Fibroblast of pulmonary artery (primary cell): ENCODE data around the gene SLC26A4.

Experiments
- DNase-seq: peaks from one replicate; pipeline ENCODE4 v3.0.0-alpha.2; 2010; ENCODE audit warnings: low read depth
- H3K4me3 ChIP-seq: replicated peaks from 2 replicates; pipeline ENCODE4 v1.5.1; 2011; ENCODE audit warnings: low read depth, mild to moderate bottlenecking, control low read depth, low read length, moderate library complexity
- TF ChIP-seq, protein P1 (sequence below): IDR thresholded peaks from 2 replicates; pipeline ENCODE4 v1.5.1; 2011; ENCODE audit warnings: mild to moderate bottlenecking, control low read depth, low read length, inconsistent platforms; ENCODE audit errors: missing control alignments

SLC26A4 gene

DNA sequence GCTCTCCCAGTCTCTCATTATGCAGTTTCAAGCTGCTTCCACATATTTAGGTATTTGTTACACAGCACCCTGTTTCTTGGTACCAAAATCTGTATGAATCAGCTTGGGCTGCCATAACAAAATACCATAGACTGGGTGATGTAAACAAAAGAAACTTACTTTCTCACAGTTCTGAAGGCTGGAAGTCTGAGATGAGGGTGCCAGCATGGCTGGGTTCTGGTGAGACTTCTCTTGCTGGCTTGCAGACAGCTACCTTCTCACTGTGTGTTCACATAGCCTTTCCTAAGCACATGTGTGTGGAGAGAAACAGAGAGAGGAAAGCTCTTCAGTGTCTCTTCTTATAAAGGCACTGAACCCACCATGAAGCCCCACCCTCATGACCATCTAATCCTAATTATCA, 67.6 kb downstream of the SLC26A4 start:
- no peak overlapping the region for H3K4me3 ChIP-seq
- no peak for DNase-seq
- TF ChIP-seq, protein P1, sequence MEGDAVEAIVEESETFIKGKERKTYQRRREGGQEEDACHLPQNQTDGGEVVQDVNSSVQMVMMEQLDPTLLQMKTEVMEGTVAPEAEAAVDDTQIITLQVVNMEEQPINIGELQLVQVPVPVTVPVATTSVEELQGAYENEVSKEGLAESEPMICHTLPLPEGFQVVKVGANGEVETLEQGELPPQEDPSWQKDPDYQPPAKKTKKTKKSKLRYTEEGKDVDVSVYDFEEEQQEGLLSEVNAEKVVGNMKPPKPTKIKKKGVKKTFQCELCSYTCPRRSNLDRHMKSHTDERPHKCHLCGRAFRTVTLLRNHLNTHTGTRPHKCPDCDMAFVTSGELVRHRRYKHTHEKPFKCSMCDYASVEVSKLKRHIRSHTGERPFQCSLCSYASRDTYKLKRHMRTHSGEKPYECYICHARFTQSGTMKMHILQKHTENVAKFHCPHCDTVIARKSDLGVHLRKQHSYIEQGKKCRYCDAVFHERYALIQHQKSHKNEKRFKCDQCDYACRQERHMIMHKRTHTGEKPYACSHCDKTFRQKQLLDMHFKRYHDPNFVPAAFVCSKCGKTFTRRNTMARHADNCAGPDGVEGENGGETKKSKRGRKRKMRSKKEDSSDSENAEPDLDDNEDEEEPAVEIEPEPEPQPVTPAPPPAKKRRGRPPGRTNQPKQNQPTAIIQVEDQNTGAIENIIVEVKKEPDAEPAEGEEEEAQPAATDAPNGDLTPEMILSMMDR: no peak

DNA sequence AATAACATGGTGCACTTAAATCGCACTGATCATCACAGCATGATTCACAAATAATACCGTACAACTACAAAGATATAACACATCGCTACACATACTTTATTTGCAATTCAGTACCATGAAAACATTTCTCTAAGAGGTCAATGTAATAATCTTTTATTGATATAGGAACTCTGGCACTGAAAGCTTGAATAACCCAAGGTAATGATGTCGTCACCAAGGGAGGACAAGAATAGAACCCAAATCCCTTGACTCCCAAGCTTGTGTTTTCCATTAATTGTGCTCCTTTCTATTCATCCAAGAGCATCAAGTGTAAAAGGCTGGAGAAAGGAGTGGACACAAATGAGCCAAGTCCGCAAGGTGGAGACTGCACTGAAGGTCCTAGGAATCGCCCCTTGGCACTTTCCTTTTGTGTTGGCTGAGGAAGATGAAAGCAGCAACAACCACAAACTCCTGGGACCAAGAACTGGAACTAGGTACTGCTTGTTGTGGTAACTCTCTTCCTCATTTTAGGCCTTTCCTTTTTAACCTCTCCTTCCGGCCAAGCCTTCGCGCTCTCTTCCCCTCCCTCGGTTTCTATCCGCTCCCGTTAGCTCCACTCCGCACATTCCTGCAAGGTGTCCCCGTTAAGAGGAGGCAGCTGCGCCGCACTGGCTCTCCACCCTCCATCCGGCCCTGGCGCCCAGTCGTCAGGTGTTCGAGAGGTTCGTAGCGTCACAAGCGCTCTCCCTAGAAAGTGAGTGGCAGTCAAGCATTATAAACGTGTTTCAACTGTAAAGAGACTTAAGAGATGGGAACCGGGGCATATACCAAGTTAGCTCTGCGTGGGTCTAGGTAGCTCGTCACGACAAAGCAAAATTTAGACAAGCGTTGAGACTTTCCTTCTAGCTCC, 82.3 kb downstream of the SLC26A4 start:
- no peak for DNase-seq
- TF ChIP-seq, protein P1: no peak
- peak overlapping the region; percentile 81 for H3K4me3 ChIP-seq

DNA sequence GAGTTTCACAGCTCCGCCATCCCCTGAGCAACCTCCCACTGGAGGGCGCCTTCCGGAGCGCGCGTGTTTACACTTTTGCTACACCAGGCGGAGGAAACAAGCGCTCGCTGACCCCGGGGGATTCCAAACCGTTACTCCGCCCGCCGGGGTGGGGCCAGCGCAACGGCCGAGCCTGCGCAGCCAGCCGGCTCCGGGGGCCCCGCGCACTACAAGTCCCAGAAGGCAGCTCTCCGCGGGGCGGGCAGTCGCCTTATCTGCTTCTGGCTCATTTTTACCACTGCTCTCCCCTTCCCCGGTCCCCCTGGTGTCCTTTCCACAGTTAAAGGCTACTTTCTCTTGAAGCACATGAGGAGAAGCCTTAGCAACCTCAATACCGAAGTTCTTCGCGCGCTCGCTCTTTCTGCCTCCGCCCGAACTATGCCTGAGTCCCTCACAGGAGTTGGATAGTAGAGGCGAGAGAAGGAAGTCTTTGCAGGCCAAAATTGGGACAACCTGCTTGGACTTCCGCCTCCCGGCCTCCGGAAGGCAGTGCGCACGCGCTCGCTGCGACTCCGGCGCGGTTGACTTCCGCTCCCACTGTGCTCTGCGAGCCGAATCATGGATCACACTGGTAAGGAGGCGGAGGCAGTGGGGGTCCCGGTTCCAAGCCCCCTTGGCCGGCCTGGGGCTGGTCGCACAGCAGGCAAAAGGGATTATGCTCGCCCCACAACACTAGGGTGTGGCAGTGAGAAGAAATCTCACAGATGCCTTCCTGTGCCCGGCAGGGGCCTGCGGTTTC, 83.1 kb downstream of the SLC26A4 start, which contains the start of gene CBLL1:
Gene CBLL1 (plus strand): TSS at position 576 of the 778 bp plus-strand sequence. CDS start 22 bp downstream, at position 598.
- peak; percentile 97 for DNase-seq
- TF ChIP-seq, protein P1: peak; percentile 71
- peak within 1 kb of the TSS; percentile 81 for H3K4me3 ChIP-seq

DNA sequence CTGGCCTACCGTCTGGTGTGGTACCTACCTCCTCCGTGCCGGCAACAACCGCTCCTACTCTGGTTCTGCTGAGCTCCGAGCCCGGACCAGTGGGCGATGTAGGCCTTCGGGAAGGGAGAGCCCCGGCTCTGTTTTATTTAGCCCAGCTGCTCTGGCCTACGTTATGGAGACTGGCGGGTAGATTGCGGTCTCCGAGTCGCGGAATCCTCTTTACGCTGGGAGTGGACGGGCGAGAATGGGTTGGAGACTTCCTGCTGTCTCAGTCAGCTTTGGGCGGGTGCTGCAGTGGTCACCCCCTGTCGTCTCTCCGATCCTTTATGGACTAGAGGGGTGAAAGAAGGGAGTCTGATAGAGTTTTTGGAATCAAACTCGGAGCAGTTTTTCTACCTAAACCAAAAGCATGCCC, 83.7 kb downstream of the SLC26A4 start:
- TF ChIP-seq, protein P1: no peak
- no peak for DNase-seq
- peak overlapping the region; percentile 81 for H3K4me3 ChIP-seq

DNA sequence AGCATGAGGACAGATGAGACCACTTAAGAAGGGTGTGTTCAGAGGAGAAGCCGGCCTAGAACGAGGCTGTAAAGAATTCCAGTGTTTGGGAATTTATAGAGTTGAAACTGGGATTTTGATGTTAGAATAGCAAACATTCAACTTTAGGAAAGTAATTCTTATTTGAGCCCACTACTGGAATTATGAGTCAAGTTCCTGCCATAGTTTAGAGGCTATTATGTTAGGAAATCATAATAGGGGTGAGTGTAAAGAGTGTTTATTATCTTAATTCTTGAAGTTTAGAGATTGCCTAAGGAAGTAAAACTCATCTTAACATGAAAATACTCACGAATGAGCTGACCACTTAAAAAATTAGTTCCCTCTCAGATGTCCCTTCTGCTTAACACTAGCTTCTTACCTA, 85.4 kb downstream of the SLC26A4 start:
- TF ChIP-seq, protein P1: no peak
- DNase-seq: no peak
- H3K4me3 ChIP-seq: peak overlapping the region; percentile 81

DNA sequence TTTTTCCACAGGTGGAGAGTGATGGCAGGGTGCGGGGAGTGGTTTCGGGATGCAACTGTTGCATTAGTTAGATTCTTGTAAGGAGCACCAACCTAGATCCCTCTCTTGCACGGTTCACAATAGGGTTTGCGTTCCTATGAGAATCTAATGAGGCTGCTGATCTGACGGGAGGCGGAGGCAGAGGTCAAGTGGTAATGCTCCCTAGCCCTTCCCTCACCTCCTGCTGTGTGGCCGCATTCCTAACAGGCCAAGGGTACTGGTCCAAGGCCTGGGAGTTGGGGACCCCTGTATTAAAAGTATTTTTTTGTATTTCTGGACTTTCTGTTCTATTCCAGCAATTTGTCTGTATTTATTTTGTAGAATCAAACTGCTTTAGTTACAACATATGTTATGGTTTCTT, 90.5 kb downstream of the SLC26A4 start:
- TF ChIP-seq, protein P1: no peak
- H3K4me3 ChIP-seq: no peak overlapping the region
- no peak for DNase-seq
